Keratinocyte (primary cell): ENCODE data around the gene SHPK. TPM values are rescaled to one million over a fixed set of nuclear protein-coding genes. Genes with fewer than 3 reads are reported as not detected.

Source experiments
- DNase-seq: peaks from one replicate; pipeline ENCODE4 v3.0.0-alpha.2; 2011; ENCODE audit warnings: low read depth, missing footprints, low spot score
- FAIRE-seq: peaks from 2 replicates; lab custom pipeline; 2011; peaks lifted over from hg19 to GRCh38; lab: Jason Lieb, UNC
- H2AFZ ChIP-seq: 2 replicates; pipeline ENCODE4 v1.6.0; 2012; ENCODE audit warnings: low read length, control low read depth, inconsistent platforms; ENCODE audit not compliant: control insufficient read depth
- H3K27ac ChIP-seq: 2 replicates; pipeline ENCODE4 v1.5.1; 2011; ENCODE audit warnings: low read length; ENCODE audit not compliant: control insufficient read depth, insufficient read depth
- H3K27me3 ChIP-seq: 3 replicates; pipeline ENCODE4 v1.6.0; 2011; ENCODE audit warnings: low read length; ENCODE audit not compliant: control insufficient read depth, insufficient read depth; ENCODE audit errors: extremely low read depth
- H3K36me3 ChIP-seq, 2 experiments: 2 replicates in 1 of 2; 3 replicates in 1 of 2; pipeline ENCODE4 v1.5.1; 2011; ENCODE audit warnings: low read length in 2 of 2, mild to moderate bottlenecking in 1 of 2; ENCODE audit not compliant: control insufficient read depth in 2 of 2, insufficient read depth in 2 of 2; ENCODE audit errors: extremely low read depth in 1 of 2
- H3K4me1 ChIP-seq: 3 replicates; pipeline ENCODE4 v1.5.1; 2011; ENCODE audit warnings: low read length; ENCODE audit not compliant: control insufficient read depth, insufficient read depth; ENCODE audit errors: extremely low read depth
- H3K4me2 ChIP-seq: 3 replicates; pipeline ENCODE4 v1.6.0; 2011; ENCODE audit warnings: low read depth, low read length; ENCODE audit not compliant: control insufficient read depth, insufficient read depth; ENCODE audit errors: extremely low read depth
- H3K4me3 ChIP-seq, 3 experiments: fragments of 200-600 bp in 1 of 3; sonication (generic) in 1 of 3; 2 replicates in 2 of 3; 3 replicates in 1 of 3; pipeline ENCODE4 v1.5.1; 2011 to 2016; ENCODE audit warnings: low read length in 3 of 3, mild to moderate bottlenecking in 3 of 3, control low read depth in 2 of 3, inconsistent platforms in 1 of 3, low read depth in 1 of 3, mixed read lengths in 1 of 3, mixed run types in 1 of 3, moderate library complexity in 1 of 3; ENCODE audit not compliant: control insufficient read depth in 2 of 3, insufficient read depth in 2 of 3; ENCODE audit errors: extremely low read depth in 1 of 3
- H3K79me2 ChIP-seq: 2 replicates; pipeline ENCODE4 v1.6.0; 2012; ENCODE audit warnings: low read length; ENCODE audit not compliant: control insufficient read depth, insufficient read depth
- H3K9ac ChIP-seq: 3 replicates; pipeline ENCODE4 v1.6.0; 2011; ENCODE audit warnings: low read length; ENCODE audit not compliant: control insufficient read depth, insufficient read depth; ENCODE audit errors: extremely low read depth
- H3K9me1 ChIP-seq: 3 replicates; pipeline ENCODE4 v1.6.0; 2011; ENCODE audit warnings: low read length; ENCODE audit not compliant: control insufficient read depth, insufficient read depth; ENCODE audit errors: extremely low read depth
- H3K9me3 ChIP-seq: 2 replicates; pipeline ENCODE4 v1.5.1; 2012; ENCODE audit warnings: low read depth, low read length; ENCODE audit not compliant: control insufficient read depth
- H4K20me1 ChIP-seq: 3 replicates; pipeline ENCODE4 v1.6.0; 2011; ENCODE audit warnings: low read length; ENCODE audit not compliant: control insufficient read depth, insufficient read depth; ENCODE audit errors: extremely low read depth
- CTCF ChIP-seq, 3 experiments: IDR thresholded peaks in 1 of 3; conservative IDR thresholded peaks in 1 of 3; optimal IDR thresholded peaks in 1 of 3; 2 replicates in 2 of 3; 3 replicates in 1 of 3; pipeline versions ENCODE3 to v1.5.1; 2011; ENCODE audit warnings: low read length in 3 of 3, mild to moderate bottlenecking in 3 of 3, moderate library complexity in 2 of 3, control low read depth in 1 of 3, inconsistent platforms in 1 of 3; ENCODE audit not compliant: insufficient read depth in 2 of 3; ENCODE audit errors: extremely low read depth in 1 of 3
- EZH2 ChIP-seq: IDR thresholded peaks from one replicate; pipeline ENCODE4 v1.6.1; 2012; ENCODE audit warnings: inconsistent platforms, mild to moderate bottlenecking, low read length, moderate library complexity
- dilution Hi-C: fragments of 300-500 bp; cut with MboI; formaldehyde crosslinking; loops from one replicate; pipeline ENCODE4 v1.7.0; 2020; ENCODE audit warnings: low sequenced_read_pairs; ENCODE audit not compliant: extremely low pct_ligation_motif_present
- polyA plus RNA-seq, 5 experiments: library from polyadenylated mRNA; depleted of rRNA in 3 of 5; stranded (reverse) in 3 of 5; stranded (forward) in 1 of 5; unstranded in 1 of 5; fragments of >200 nt; gene quantifications; 1 replicate in 1 of 5; 2 replicates in 3 of 5; 3 replicates in 1 of 5; pipeline versions ENCODE4 v1.2.1 to v1.2.3, GENCODE V29; 2011 to 2012; ENCODE audit warnings: missing spikeins in 2 of 5, low read depth in 1 of 5, low replicate concordance in 1 of 5

SHPK gene
- polyA plus RNA-seq, 1 donor (not counting 4 experiments of a cell fraction or from before 2014, with no cell fraction given): 9.2 TPM

GRCh38 chr17:3678095-3678820 is 42.2 kb upstream of the SHPK start:
- Histone ChIP-seq H3K79me2 (no peaks in the 10 kb centered on the region), H3K9ac (no peak overlapping the region), H3K36me3 (no peaks in the 10 kb centered on the region), H2AFZ (no peak overlapping the region), H4K20me1 (no peaks in the 10 kb centered on the region), H3K4me3 (no peak overlapping the region), H3K27ac (no peak overlapping the region), H3K27me3 (peaks cover 9% of the 10 kb centered on the region), H3K4me1 (no peaks in the 10 kb centered on the region), H3K9me1 (no peaks in the 10 kb centered on the region), H3K4me2 (no peak overlapping the region), H3K9me3 (no peaks in the 10 kb centered on the region)
- dilution Hi-C loops: no loop called here
- no peak for DNase-seq
- FAIRE-seq: no peak
- TF ChIP-seq EZH2: no peak
- no peak for TF ChIP-seq CTCF (optimal IDR thresholded peaks at IDR 0.05 in 1 of 3, IDR thresholded peaks at IDR 0.05 in 1 of 3, conservative IDR thresholded peaks at IDR 0.05 in 1 of 3; ENCODE audit: extremely low read depth in 1 of 3, insufficient read depth in 2 of 3, low read length in 3 of 3)

- Histone ChIP-seq H4K20me1 (no peaks in the 10 kb centered on the region), H3K4me2 (no peak overlapping the region), H3K4me3 (no peak overlapping the region), H3K27ac (no peak overlapping the region), H3K9me3 (no peaks in the 10 kb centered on the region), H2AFZ (no peak overlapping the region), H3K27me3 (peaks cover 2% of the 10 kb centered on the region), H3K4me1 (no peaks in the 10 kb centered on the region), H3K9ac (no peak overlapping the region), H3K9me1 (no peaks in the 10 kb centered on the region), H3K79me2 (no peaks in the 10 kb centered on the region), H3K36me3 (peaks cover 0 to 7% of the 10 kb centered on the region in 2 experiments)
- DNase-seq (no peak), FAIRE-seq (no peak)
- dilution Hi-C loops: no loop called here
- TF ChIP-seq EZH2: no peak
- TF ChIP-seq CTCF (optimal IDR thresholded peaks at IDR 0.05 in 1 of 3, IDR thresholded peaks at IDR 0.05 in 1 of 3, conservative IDR thresholded peaks at IDR 0.05 in 1 of 3; ENCODE audit: extremely low read depth in 1 of 3, insufficient read depth in 2 of 3, low read length in 3 of 3): no peak
These were observed 39.8 kb upstream of the SHPK start for GRCh38 chr17:3675886-3676285.
